Right ventricle myocardium inferior (tissue), 1 donor: ENCODE results near the gene LTO1. TPM values are rescaled to one million over a fixed set of nuclear protein-coding genes. Genes with fewer than 3 reads are reported as not detected.

ENCODE experiments used
- ATAC-seq: fragments of 200-7000 bp; cut with Tn5 transposase; one replicate; pipeline ENCODE4 v1.9.1; 2020; ENCODE audit warnings: mild to moderate bottlenecking, moderate library complexity
- DNase-seq: peaks from one replicate; pipeline ENCODE4 v3.0.0; 2021; ENCODE audit errors: missing footprints
- intact Hi-C: fragments of 100-400 bp; cut with DNase I; formaldehyde crosslinking; loops from one replicate; pipeline ENCODE4 v1.11.0; 2022
- total RNA-seq: library from RNA; stranded (reverse); fragmentation: NEBNext Ultra II Directional; extraction: Animal tissue kit (Norgen Biotek cat#: 25700); gene quantifications from one replicate; pipeline ENCODE4 v1.2.1, GENCODE V29; 2021
- donor health status: DM: no; HTN: yes; CAD: no; lungs with severe emphysema.

The LTO1 gene
- total RNA-seq, 1 donor from 2014 or later, result 9.2 TPM

GRCh38 chr11:69642549-69642912 lies 32.6 kb downstream of the LTO1 start:
- DNase-seq (no peak), ATAC-seq (no peak)
- intact Hi-C loops, result loop anchor here (2.0 to 5.0 kb wide), 2 partner anchors 350 to 520 kb away; no protein-coding TSS in a partner anchor

DNA sequence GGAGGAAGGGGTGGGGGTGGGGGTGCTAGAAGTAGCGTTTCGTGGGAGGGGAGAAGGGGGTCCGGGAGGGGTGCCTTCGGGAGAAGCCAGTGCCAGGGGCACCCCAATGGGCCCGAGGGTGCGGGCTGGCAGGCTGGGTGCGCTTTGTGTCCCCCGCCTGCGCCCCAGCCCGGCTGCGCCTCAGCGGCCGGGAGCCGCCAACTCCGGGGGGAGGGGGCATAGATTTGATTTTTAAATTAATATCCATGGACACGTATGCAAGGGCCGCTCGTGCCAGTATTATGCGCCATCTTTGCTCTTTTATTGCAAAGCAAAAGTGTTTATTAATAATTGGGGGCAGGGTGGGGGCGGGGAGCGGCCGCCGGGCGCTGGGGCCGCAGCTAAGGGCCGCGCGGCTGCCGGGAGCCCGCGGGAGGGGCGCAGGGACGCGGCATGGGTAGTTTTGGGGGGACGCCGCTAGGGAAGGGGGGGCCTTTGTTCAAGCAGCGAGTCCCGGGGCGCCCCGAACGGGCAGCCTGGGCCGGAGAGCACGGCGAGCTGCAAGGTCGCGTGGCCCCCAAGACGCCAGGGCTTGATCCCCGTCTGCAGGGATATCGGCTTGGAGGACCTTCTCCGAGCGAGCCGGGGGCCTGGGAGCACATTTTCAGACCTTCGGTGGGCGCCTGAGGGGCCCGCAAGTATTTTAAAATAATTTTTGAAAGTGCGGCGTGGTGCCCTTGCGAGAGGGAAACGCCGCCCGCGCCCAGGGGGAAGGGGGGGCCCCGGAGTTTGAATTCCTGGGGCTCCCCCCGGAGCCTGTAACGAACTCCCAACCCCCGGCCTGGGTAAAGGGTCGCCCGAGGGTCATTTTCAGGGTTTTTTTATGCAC lies 33.2 kb downstream of the LTO1 start:
- intact Hi-C loops, result loop anchor here (2.0 to 5.0 kb wide), 3 partner anchors 199 to 520 kb away; no protein-coding TSS in a partner anchor
- DNase-seq, result no peak

DNA sequence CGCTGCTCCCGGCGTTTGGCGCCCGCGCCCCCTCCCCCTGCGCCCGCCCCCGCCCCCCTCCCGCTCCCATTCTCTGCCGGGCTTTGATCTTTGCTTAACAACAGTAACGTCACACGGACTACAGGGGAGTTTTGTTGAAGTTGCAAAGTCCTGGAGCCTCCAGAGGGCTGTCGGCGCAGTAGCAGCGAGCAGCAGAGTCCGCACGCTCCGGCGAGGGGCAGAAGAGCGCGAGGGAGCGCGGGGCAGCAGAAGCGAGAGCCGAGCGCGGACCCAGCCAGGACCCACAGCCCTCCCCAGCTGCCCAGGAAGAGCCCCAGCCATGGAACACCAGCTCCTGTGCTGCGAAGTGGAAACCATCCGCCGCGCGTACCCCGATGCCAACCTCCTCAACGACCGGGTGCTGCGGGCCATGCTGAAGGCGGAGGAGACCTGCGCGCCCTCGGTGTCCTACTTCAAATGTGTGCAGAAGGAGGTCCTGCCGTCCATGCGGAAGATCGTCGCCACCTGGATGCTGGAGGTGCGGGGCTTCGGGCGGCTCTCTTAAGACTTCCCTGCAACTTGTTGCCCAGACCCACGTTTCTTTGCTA lies 34.1 kb downstream of the LTO1 start, which contains the start of gene CCND1:
CCND1 (plus strand) TSS at position 162 of the 587 bp plus-strand sequence; CDS start at position 320, 158 bp downstream.
- no peak for DNase-seq
- intact Hi-C loops, result loop anchor here (2.0 to 5.0 kb wide), 2 partner anchors 198 to 519 kb away; no protein-coding TSS in a partner anchor
- peak; percentile 44 for ATAC-seq

More for the DNA sequence above, 33.2 kb downstream of the LTO1 start:
- no peak for ATAC-seq

- intact Hi-C loops, result loop anchor here (2.0 to 5.0 kb wide), 2 partner anchors 198 to 518 kb away; no protein-coding TSS in a partner anchor
- ATAC-seq, result no peak
- no peak for DNase-seq
Measured at GRCh38 chr11:69640260-69640994, 34.7 kb downstream of the LTO1 start.

- intact Hi-C loops, result loop anchor here (2.0 to 5.0 kb wide), 3 partner anchors 143 to 518 kb away; no protein-coding TSS in a partner anchor
- no peak for ATAC-seq
Measured at GRCh38 chr11:69639831-69640230, 35.3 kb downstream of the LTO1 start.

DNA sequence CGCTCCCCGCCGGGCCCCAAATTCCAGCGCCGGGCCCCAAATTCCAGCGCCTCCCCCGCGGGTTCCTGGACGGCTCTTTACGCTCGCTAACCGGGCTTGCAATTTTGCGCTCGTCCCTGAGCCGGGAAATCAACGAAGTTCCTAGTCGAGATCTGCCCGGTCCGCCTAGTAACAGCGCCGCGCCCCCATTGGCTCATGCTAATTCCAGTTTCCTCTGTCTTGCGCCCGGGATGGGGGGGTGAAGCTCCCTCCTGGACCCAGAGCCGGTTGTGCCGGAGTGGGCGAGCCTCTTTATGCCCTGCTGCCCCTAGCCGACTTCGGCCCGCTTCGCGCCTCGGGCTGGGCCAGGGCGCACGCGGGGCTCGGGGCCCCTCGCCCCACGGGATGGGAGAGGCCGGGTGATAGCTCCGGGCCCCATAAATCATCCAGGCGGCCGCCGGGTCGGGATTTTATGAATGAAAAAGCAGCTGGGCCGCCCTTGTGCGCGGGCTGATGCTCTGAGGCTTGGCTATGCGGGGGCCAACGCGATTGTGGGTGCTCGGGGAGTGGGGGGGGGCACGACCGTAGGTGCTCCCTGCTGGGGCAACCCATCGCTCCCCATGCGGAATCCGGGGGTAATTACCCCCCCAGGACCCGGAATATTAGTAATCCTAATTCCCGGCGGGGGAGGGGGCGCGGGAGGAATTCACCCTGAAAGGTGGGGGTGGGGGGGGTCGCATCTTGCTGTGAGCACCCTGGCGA lies 36.0 kb downstream of the LTO1 start:
- peak; percentile 91 for DNase-seq
- intact Hi-C loops, result loop anchor here (2.0 kb wide), 1 partner anchor 142 kb away; no protein-coding TSS in a partner anchor
- peak; percentile 62 for ATAC-seq

More at GRCh38 chr11:69639831-69640230, 35.3 kb downstream of the LTO1 start:
- DNase-seq, result no peak

- no peak for ATAC-seq
- intact Hi-C loops, result loop anchor here (2.0 kb wide), 1 partner anchor 141 kb away; no protein-coding TSS in a partner anchor
Measured at GRCh38 chr11:69637941-69638871, 36.9 kb downstream of the LTO1 start.

DNA sequence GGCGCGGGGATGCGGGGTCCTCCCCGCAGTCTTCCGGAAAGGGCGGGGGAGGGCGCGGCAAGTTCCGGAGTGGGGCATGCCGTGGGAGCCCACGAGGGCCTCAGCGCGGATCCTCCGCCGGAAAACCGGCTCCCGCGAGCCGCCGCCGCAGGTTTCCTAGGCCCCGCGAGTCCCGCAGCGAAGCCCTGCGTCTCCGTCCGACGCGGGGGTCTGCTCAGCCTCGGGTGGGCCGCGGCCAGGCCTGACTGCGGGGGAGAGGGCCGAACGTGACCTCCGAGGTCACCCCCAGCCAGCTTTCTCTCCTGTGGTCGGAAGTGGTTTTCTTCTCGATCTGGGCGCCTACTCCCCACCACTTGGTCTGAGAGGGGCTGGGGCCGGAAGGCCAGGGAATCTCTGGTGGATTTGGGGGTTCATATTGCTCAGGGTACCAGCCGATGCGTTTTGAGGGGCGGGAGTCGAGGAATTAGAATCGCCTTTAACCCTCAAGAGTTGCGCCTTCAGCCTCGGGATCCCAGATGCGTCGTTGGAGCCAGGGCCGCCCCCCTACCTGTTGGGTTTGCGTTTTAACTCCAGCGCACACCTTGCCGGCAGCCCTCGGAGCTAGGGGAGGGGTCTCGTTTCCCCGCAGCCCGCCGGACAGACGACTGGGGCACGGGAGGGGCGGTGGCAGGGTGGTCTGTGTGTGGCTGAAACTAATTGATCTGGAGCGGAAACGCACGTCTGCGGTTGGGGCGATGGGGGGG lies 37.8 kb downstream of the LTO1 start:
- intact Hi-C loops, result no loop called here
- ATAC-seq (no peak), DNase-seq (no peak)

More at GRCh38 chr11:69637941-69638871, 36.9 kb downstream of the LTO1 start:
- DNase-seq, result peak; percentile 73

DNA sequence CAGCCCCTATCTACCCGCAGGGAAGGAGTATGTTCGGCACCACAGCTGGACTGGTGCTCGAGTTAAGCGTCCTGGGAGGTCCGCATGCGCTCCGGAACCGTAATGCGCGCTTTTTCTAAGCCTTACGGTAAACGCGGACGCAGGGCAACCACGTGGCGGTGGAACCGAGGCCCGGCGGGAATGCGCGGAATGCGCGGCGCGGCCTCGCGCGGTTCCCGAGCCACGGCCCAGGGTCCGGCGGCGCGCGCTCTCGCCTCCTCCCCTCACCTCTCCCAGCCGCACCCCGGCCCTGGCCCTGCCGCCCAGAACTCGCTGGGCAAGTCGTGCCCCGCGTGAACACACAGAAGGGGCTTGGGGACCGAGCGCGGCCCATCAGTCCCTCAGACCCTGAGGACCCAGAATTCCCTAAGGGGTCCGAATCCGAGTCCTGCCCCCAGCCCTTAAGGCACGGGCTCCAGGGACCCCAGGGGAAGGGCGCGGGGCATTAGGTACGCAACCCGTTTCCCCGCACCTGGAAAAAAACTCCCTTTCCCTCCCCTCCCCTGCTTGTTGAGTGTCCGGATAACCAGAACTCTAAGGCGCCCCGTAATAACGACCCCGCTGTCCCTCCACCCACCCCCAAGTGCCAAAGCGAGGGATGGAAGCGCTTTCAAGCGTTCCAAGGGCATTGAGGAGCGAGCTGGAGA lies 38.5 kb downstream of the LTO1 start:
- ATAC-seq (peak; percentile 52), DNase-seq (peak; percentile 75)
- intact Hi-C loops, result no loop called here

DNA sequence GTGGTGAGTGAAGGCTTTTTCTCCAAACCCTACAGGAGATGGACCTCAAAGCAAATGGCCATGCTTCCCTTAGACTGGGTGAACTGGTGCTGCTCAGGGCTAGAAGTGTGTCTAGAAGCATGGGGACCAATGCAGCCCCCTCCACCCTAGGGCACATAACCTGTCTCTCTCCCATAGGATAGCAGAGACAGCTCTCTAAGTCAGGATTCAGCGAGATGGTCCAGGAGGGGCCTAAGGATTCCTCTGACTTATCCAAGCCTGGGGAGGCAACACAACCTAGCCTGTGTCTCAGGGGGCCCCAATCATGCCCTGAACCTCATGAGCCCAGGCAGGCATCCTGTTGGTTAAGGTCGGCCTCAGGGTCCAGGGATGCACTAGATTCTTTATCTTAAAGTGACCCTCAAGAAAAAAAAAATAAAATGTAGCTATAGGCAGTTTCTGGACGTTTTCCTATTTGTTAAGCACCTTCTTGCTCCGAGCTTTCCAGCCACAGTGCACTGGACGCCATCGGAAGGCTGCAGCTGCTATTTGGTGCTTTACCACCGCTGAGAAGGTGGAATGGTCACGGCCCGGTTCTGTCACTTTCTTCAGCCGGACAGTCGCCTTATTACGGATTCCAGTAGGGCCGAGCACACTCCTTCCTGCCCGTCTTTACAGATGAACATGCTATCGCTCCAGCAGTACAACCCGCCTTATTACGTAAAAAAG lies 39.2 kb downstream of the LTO1 start:
- ATAC-seq (no peak), DNase-seq (no peak)
- intact Hi-C loops, result no loop called here

- DNase-seq (no peak), ATAC-seq (no peak)
- intact Hi-C loops, result no loop called here
Measured at GRCh38 chr11:69635195-69635594, 40.0 kb downstream of the LTO1 start.

DNA sequence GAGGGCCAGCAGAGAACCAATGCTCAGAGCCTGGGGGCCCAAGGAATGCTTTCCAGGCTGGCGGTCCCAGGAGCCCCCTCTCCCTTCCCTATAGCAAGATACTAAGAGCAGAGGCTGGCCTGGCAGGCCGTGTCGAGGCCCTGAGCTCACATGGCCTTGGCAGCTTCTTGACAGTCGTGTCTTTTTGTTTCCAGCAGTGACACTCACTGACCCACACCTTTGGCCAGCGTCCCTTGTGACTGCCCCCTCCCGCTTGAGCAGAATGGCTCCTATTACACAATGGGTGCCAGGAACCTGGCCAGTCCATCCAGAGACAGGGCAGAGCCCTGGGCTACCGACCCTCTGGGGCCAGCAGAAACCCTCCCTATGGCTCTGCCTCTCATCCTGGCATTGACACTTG lies 40.6 kb downstream of the LTO1 start:
- intact Hi-C loops, result no loop called here
- DNase-seq, result no peak

DNA sequence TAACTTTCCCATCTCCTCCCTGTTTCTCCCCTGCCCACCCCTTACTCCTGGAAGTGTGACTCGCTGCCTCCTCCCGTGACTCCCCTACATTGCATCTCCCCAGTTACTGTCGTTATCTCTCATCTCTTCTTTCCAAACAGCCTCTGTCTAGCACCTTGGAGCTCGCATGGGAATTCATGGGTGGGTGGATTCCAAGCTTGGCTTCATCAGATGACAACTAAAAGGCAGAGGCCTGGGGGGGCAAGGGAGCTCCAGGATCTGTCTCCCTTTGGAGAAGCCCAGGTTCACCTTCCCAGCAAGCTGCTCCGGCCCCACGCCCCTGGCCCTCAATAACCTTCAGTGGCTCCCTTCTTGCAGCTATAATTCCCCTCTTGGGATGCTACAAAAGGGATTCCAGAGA lies 41.1 kb downstream of the LTO1 start:
- no peak for DNase-seq
- ATAC-seq, result no peak
- intact Hi-C loops, result no loop called here

More for the DNA sequence above, 40.6 kb downstream of the LTO1 start:
- peak; percentile 17 for ATAC-seq

DNA sequence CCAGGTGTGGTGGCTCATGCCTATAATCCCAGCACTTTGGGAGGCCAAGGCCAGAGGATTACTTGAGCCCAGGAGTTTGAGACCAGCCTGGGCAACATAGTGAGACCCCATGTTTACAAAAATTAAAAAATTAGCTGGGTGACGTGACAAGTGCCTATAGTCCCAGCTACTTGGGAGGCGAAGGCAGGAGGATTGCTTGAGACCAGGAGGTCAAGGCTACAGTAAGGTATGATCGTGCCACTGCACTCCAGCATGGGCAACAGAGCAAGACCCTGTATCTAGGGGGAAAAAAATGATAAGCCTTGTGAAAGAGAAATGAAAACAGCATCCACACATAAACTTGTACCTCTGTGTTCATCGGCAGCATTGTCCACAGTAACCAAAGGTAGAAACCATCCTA lies 42.3 kb downstream of the LTO1 start:
- intact Hi-C loops, result no loop called here
- DNase-seq (no peak), ATAC-seq (no peak)

DNA sequence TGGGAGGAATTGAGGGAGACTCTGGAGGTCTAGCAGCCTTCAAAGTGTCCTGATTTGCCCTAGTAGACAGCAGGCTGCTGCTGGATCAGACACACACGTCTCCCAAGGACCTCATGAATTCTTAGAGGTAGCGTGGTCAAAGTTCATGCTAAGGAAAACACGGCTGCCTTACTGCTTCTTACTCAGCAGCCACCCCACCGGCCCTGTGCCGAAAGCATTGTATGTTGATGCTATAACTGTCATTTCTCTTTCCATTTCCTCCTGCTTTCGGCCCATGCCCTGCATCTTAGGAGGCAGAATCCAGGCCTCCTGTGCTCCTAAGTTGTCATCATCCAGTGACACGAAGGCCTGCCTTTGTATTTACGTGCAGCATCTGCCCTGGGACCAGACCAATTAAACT lies 44.7 kb downstream of the LTO1 start:
- intact Hi-C loops, result no loop called here
- ATAC-seq, result no peak
- no peak for DNase-seq
